Measurements from ENCODE around the gene SIAH1.
"Not testable (repeated sequence)": the region's sequence is repeated elsewhere in the genome, so short reads cannot be mapped to it uniquely, and the experiment has no call there.

Gene SIAH1

DNA sequence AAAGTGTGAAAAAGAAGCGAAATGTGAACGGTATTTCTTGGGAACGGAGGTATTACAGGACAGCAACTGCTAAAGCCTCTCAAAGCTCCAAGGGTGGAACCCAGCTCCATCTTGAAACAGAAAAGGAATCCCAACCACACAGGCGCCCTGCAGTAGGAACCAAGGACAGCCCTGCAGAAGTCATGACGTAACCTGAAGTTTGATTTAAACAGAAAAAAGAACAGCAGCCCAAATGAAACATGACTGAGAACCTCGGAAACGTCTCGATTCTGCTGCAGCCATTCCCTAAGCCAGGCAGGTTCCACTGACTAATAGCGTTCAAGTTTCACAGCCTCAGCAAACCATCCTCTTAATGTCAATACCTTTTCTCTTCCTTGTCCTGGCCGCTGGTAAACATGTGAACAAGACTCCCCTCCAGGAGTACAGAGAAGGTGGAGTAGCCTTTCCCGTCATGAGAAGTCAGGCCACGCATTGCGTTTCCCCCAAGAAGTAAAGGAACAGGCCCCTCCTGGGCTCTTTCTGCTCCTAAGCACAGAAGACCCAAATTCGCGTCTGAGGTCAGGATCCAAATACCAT is 20.1 kb downstream of the SIAH1 start:
- peak; percentile 8 for DNase-seq

GRCh38 chr16:48361540-48362144 is 23.6 kb downstream of the SIAH1 start:
- no peak for DNase-seq

- no peak for DNase-seq
Measured at GRCh38 chr16:48361012-48361411, 24.2 kb downstream of the SIAH1 start.

GRCh38 chr16:48359983-48360382 is 25.2 kb downstream of the SIAH1 start:
- DNase-seq: no peak

DNA sequence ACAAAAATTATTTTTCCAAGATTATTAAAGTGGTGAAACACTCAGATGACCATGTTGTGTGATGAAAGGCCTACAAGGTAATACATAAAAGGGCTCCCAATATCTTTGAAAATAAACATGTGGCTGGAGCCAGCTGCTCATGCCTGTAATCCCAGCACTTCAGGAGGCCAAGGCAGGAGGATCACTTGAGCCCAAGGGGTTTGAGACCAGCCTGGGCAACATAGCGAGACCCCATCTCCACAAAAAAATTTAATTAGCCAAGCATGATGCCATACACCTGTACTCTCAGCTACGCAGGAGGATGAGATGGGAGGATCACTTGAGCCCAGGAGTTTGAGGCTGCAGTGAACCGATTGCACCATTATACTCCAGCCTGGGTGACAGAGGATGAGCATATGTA is 26.8 kb downstream of the SIAH1 start:
- no peak for DNase-seq

GRCh38 chr16:48356633-48357376 is 28.4 kb downstream of the SIAH1 start:
- DNase-seq: no peak

GRCh38 chr16:48354877-48355855 is 30.0 kb downstream of the SIAH1 start:
- DNase-seq: no peak

- DNase-seq: not testable (repeated sequence)
Measured at GRCh38 chr16:48354385-48354784, 30.8 kb downstream of the SIAH1 start.

GRCh38 chr16:48353565-48354163 is 31.5 kb downstream of the SIAH1 start:
- peak; percentile 35 for DNase-seq

DNA sequence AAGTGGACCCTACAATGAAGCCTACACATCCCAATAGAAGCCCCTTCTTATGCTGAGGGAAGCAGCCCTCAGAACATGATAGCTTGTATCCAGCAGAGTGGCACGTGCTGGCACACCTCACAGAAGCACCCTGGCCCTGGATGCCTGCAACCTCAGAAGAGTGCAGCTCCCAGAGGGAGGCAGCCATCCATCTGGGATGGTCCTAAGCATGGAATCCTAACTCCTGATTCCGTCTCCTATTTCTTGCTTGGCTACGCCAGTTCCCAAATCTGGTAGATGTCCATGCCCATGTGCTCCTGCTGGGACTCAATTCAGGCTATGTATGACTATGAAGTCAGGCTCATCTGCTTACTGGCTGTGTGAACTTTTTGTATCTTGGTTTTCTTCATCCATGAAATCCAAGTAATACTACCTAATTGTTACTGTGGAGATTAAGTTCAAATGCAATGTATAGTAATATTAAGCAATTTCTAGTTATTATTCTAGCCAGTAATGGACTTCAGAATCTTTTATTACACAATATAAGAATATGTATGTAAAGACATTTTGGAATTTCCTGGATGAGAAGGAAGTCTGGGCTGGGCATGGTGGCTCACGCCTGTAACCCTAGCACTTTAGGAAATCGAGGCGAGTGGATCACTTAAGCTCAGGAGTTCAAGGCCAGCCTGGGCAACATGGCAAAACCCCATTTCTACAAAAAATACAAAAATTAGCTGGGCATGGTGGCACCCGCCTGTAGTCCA is 32.4 kb downstream of the SIAH1 start:
- DNase-seq: no peak

DNA sequence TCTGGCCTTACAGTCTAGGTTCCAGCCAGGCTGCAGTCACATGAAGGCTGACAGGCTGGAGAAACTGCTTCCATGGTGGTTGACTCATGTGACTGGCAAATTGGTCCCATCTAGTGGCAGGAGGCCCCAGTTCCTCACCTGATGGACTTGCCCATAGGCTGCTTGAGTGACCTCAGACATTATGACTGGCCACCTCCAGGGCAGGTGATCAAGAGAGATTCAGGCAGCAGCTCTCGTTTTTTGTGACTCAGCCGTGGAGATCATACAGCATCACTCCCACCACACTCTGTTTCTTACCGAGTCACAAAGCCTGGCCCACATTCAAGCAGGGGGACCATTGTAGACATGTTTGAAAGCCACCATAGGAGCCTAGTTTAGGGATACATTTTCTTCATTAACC is 34.5 kb downstream of the SIAH1 start:
- no peak for DNase-seq

DNA sequence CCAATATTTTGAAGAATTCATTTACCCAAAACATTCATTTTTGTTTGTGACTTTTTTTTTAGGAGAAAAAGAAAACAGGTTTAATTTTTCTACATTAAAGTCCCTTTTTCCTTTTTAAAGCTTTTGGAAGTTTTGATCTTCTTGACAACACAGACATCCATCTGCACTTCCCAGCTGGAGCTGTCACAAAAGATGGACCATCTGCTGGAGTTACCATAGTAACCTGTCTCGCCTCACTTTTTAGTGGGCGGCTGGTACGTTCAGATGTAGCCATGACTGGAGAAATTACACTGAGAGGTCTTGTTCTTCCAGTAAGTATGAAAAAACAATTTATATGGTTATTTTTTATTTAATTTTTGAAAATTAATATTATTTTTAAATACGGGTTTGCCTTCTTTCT is 37.2 kb downstream of the SIAH1 start:
- no peak for DNase-seq

DNA sequence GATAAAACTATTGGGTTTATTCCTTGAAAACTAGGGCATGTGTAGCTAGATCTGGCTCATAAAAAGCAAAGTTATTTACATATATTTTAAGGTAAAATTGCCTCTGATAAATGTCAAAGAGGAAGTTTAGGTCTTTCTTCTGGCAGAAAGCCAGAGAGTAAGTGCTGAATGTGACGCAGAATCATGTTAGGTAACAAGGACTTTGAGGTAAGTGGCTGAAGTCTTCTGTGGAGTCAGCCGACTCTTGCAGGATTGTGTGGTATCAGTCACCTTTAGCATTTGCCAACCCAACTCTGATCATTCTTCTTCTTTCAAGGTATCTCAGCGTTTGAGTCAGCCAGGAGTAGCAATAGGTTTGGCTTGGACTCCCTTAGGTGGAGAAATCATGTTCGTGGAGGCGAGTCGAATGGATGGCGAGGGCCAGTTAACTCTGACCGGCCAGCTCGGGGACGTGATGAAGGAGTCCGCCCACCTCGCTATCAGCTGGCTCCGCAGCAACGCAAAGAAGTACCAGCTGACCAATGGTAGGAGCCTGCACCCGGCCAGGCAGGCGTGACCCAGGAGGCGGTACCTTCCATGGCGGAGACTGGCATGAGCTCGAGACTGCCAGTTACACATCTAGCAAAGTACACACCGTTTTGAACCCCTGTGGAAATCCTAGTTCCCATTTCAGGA is 37.9 kb downstream of the SIAH1 start:
- DNase-seq: no peak

- no peak for DNase-seq
Measured at GRCh38 chr16:48342591-48342990, 42.6 kb downstream of the SIAH1 start.

- no peak for DNase-seq
Measured at GRCh38 chr16:48340054-48340453, 45.2 kb downstream of the SIAH1 start.

- no peak for DNase-seq
Measured at GRCh38 chr16:48335961-48336360, 49.3 kb downstream of the SIAH1 start.

DNA sequence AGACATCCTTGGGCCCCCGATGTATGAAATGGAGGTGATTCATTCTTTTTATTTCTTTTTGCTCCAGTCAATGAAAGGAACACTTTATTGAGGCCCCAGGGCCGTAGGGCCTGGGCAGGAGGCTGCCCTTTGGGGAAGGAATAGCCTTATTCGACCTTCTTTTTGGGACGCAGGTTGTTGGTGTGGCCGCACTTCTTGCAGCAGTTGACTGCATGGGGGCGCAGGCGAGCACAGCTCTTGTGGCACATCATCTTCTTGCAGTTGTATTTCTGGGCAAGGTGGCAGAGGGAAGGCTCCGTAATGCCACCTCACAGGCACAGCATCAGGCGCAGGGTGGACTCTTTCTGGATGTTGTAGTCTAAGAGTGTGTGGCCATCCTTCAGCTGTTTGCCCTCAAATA is 50.9 kb downstream of the SIAH1 start:
- DNase-seq: no peak

GRCh38 chr16:48332978-48333377 is 52.2 kb downstream of the SIAH1 start:
- no peak for DNase-seq

DNA sequence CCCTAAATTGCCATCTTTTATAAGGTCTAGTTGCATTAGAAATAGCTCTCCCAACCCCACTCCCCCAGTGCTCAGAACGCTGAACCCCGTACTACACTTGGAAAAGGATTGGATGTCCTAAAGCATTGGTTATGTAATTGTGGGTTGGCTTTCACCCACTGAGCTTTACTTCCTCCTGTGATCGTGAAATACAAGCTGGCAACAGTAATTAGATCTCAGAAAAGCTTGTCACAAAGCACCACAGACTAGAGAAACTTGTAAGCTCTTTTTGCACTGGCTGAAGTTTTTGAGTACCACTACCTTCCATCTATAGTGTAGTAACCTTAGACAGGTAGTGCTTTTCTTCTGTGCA is 54.4 kb downstream of the SIAH1 start:
- DNase-seq: no peak

DNA sequence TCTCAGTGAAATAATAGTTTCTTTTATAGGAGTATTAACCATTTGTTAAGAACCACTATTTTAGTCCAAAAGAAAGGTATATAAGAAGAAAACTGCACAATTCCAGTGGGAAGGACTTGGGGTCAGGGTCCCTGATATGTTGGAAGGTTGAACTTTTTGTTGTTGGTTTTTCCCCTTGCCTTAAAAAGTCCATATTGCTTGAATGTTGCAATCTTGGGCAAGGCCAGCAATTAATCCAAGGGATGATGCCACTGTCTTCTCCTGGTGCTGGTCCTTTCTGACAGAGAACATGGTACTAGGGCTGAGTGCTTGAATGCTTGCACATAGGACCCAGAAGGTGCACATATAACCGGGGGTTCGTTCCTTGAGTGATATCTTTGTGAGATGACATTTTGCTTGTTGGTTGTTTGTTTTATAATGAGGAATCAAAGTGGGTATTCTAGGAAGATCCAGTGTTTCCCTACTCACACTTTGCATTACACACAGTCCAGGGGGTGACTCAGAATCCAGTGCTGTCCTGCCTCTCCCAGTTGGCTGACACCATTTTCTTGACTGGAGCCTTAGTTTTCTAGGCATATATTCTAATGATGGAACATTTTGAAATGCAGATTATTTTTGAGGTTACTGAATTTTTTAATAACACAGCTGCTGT is 54.9 kb downstream of the SIAH1 start:
- no peak for DNase-seq

GRCh38 chr16:48329138-48329537 is 56.1 kb downstream of the SIAH1 start:
- DNase-seq: no peak
